ENCODE results near the gene DCAF16. TPM values are rescaled to one million over a fixed set of nuclear protein-coding genes. Genes with fewer than 3 reads are reported as not detected.

Gene DCAF16
- polyA plus RNA-seq, 3 donors: 4.1 to 14.5 (median 4.6) TPM

GRCh38 chr4:17814140-17814539 is 3.6 kb upstream of the DCAF16 start:
- no peaks in the 10 kb centered on the region for H3K9me3 ChIP-seq (replicated peaks in 1 of 2; ENCODE audit: control insufficient read depth in 1 of 2, insufficient read depth in 1 of 2, low read length in 2 of 2)
- H3K4me2 ChIP-seq (replicated peaks; ENCODE audit: extremely low read depth, low read length, poor library complexity, severe bottlenecking): peak overlapping the region; percentile 52
- peaks cover 35% of the 10 kb centered on the region for H3K4me1 Mint-ChIP-seq
- intact Hi-C loops (cut with micrococcal nuclease): loop anchor here (5.0 to 10.0 kb wide), 4 partner anchors 199 to 239 kb away; partner anchors contain the start of genes LAP3 (in 2 of the 2), LCORL (in 2 of the 2) and MED28 (in 1 of the 2)
- H3K9me3 Mint-ChIP-seq: no peaks in the 10 kb centered on the region
- H2AFZ ChIP-seq (ENCODE audit: insufficient read depth, low read depth, low read length, poor library complexity, severe bottlenecking): peak overlapping the region; percentile 15
- WGBS (ENCODE audit: insufficient coverage): no CpG with 5 or more reads among the region's 3 CpGs
- no peaks in the 10 kb centered on the region for H4K20me1 ChIP-seq (ENCODE audit: insufficient read depth, low read length)
- peak; percentile 81 to 91 (median 87) for DNase-seq
- peak overlapping the region; percentile 23 to 51 for H3K4me3 Mint-ChIP-seq
- peak overlapping the region in 1 of 3 experiments; percentile 23 for H3K4me3 ChIP-seq (replicated peaks in 1 of 3; ENCODE audit: low read depth in 2 of 3, low read length in 3 of 3)
- H3K36me3 Mint-ChIP-seq: peaks cover 8 to 24% of the 10 kb centered on the region in 2 donors
- peak overlapping the region; percentile 61 to 64 for H3K27ac ChIP-seq (ENCODE audit: low read depth in 1 of 2, low read length in 2 of 2)
- peak overlapping the region; percentile 79 to 92 (median 87) for H3K27ac Mint-ChIP-seq
- no peak overlapping the region for H3K9ac ChIP-seq (ENCODE audit: insufficient read depth, low read length, poor library complexity, severe bottlenecking)
- peaks cover 26 to 48% of the 10 kb centered on the region in 2 donors for H3K4me1 ChIP-seq (ENCODE audit: control insufficient read depth in 1 of 2, insufficient read depth in 2 of 2, low read length in 2 of 2)
- H3K36me3 ChIP-seq (replicated peaks in 1 of 2; ENCODE audit: control insufficient read depth in 1 of 2, insufficient read depth in 2 of 2, low read length in 2 of 2): peaks cover 3 to 26% of the 10 kb centered on the region in 2 donors
- no peak for TF ChIP-seq CTCF (IDR thresholded peaks at IDR 0.05)
- H3K27me3 Mint-ChIP-seq (ENCODE audit: low read depth in 3 of 3): no peaks in the 10 kb centered on the region
- no peaks in the 10 kb centered on the region for H3K27me3 ChIP-seq (ENCODE audit: control insufficient read depth in 2 of 2, insufficient read depth in 2 of 2, low read length in 2 of 2)
- H3K79me2 ChIP-seq (ENCODE audit: insufficient read depth, low read length): peaks cover 94% of the 10 kb centered on the region

- no peak overlapping the region for H3K4me3 Mint-ChIP-seq
- Histone ChIP-seq H2AFZ (ENCODE audit: insufficient read depth, low read depth, low read length, poor library complexity, severe bottlenecking) (peak overlapping the region; percentile 46), H4K20me1 (ENCODE audit: insufficient read depth, low read length) (peaks cover 5% of the 10 kb centered on the region), H3K27ac (ENCODE audit: low read depth in 1 of 2, low read length in 2 of 2) (peak overlapping the region in 1 of 2 donors; percentile 28), H3K4me1 (ENCODE audit: control insufficient read depth in 1 of 2, insufficient read depth in 2 of 2, low read length in 2 of 2) (peaks cover 33 to 61% of the 10 kb centered on the region in 2 donors), H3K9ac (ENCODE audit: insufficient read depth, low read length, poor library complexity, severe bottlenecking) (no peak overlapping the region), H3K4me2 (replicated peaks; ENCODE audit: extremely low read depth, low read length, poor library complexity, severe bottlenecking) (no peak overlapping the region), H3K79me2 (ENCODE audit: insufficient read depth, low read length) (peaks cover 94% of the 10 kb centered on the region), H3K9me3 (replicated peaks in 1 of 2; ENCODE audit: control insufficient read depth in 1 of 2, insufficient read depth in 1 of 2, low read length in 2 of 2) (no peaks in the 10 kb centered on the region), H3K27me3 (ENCODE audit: control insufficient read depth in 2 of 2, insufficient read depth in 2 of 2, low read length in 2 of 2) (no peaks in the 10 kb centered on the region), H3K4me3 (replicated peaks in 1 of 3; ENCODE audit: low read depth in 2 of 3, low read length in 3 of 3) (no peak overlapping the region), H3K36me3 (replicated peaks in 1 of 2; ENCODE audit: control insufficient read depth in 1 of 2, insufficient read depth in 2 of 2, low read length in 2 of 2) (peaks cover 0 to 13% of the 10 kb centered on the region in 2 donors)
- WGBS (ENCODE audit: insufficient coverage): 80% methylated on average over 1 of the region's 3 CpGs
- H3K9me3 Mint-ChIP-seq: no peaks in the 10 kb centered on the region
- no peaks in the 10 kb centered on the region for H3K27me3 Mint-ChIP-seq (ENCODE audit: low read depth in 3 of 3)
- peaks cover 47% of the 10 kb centered on the region for H3K4me1 Mint-ChIP-seq
- no peak for TF ChIP-seq CTCF (IDR thresholded peaks at IDR 0.05)
- peaks cover 7 to 17% of the 10 kb centered on the region in 2 donors for H3K36me3 Mint-ChIP-seq
- DNase-seq: no peak
- intact Hi-C loops (cut with micrococcal nuclease): loop anchor here (5.0 to 10.0 kb wide), 4 partner anchors 198 to 238 kb away; partner anchors contain the start of genes LAP3 (in 2 of the 2), LCORL (in 2 of the 2) and MED28 (in 1 of the 2)
- H3K27ac Mint-ChIP-seq: peak overlapping the region in 2 of 7 donors; percentile 6 to 40
These were observed 2.2 kb upstream of the DCAF16 start for GRCh38 chr4:17812801-17813200.
